Mesodermal cell (in vitro differentiated cells): ENCODE results near the gene HPDL.

ENCODE experiments used
- H3K27ac ChIP-seq: 2 replicates; pipeline ENCODE4 v1.7.0; 2013; ENCODE audit warnings: mild to moderate bottlenecking, low read depth, low read length, moderate library complexity; ENCODE audit not compliant: severe bottlenecking
- H3K36me3 ChIP-seq: 2 replicates; pipeline ENCODE4 v1.7.1; 2013; ENCODE audit warnings: mild to moderate bottlenecking, low read length, moderate library complexity; ENCODE audit not compliant: control insufficient read depth, insufficient read depth
- H3K4me1 ChIP-seq: one replicate; pipeline ENCODE4 v1.7.1; 2013; ENCODE audit warnings: mild to moderate bottlenecking, low read length; ENCODE audit not compliant: insufficient read depth, control insufficient read depth, poor library complexity, severe bottlenecking
- H3K4me3 ChIP-seq: 2 replicates; pipeline ENCODE4 v1.7.0; 2013; ENCODE audit warnings: low read length, control low read depth, mild to moderate bottlenecking; ENCODE audit not compliant: insufficient read depth, poor library complexity, severe bottlenecking; ENCODE audit errors: extremely low read depth
- H3K9me3 ChIP-seq: 2 replicates; pipeline ENCODE4 v1.7.1; 2013; ENCODE audit warnings: mild to moderate bottlenecking, low read length, moderate library complexity; ENCODE audit not compliant: control insufficient read depth
- WGBS, 2 experiments: methylation state at CpG; one replicate each; pipeline ENCODE4 v1.1.5; 2013; ENCODE audit warnings: missing lambda C conversion rate in 2 of 2; ENCODE audit not compliant: insufficient coverage in 2 of 2; 5-methylcytosine and 5-hydroxymethylcytosine counted together

HPDL gene

GRCh38 chr1:45337630-45338325, 11.1 kb downstream of the HPDL start:
- Histone ChIP-seq H3K9me3 (peaks cover 5% of the 10 kb centered on the region), H3K36me3 (peaks cover 45% of the 10 kb centered on the region), H3K4me3 (no peak overlapping the region), H3K27ac (no peak overlapping the region), H3K4me1 (peaks cover 8% of the 10 kb centered on the region)
- 100% methylated on average over 2 of the region's 3 CpGs for WGBS, 2 experiments

GRCh38 chr1:45339789-45340558, 13.3 kb downstream of the HPDL start, which contains the start of the genes MUTYH and TOE1:
Gene MUTYH, minus strand, starts transcription at chr1:45340440. Its CDS starts 5,935 bp downstream, at chr1:45334505.
Gene TOE1, plus strand, starts transcription at chr1:45340170. Its CDS starts 83 bp downstream, at chr1:45340253.
- Histone ChIP-seq H3K9me3 (peaks cover 5% of the 10 kb centered on the region), H3K36me3 (peaks cover 49% of the 10 kb centered on the region), H3K4me1 (peaks cover 8% of the 10 kb centered on the region), H3K27ac (peak within 1 kb of the TSS; percentile 97), H3K4me3 (peak within 1 kb of the TSS; percentile 77)
- WGBS, 2 experiments = 0% methylated on average over 64 to 66 of the region's 70 CpGs

- H3K4me3 ChIP-seq = peak overlapping the region; percentile 77
- WGBS, 2 experiments = 17 to 69% methylated on average over 2 to 3 of the region's 6 CpGs
Measured at GRCh38 chr1:45340816-45341466, 14.2 kb downstream of the HPDL start.

GRCh38 chr1:45344499-45344898, 17.8 kb downstream of the HPDL start:
- Histone ChIP-seq H3K36me3 (peaks cover 50% of the 10 kb centered on the region), H3K4me3 (no peak overlapping the region), H3K9me3 (no peaks in the 10 kb centered on the region), H3K27ac (no peak overlapping the region), H3K4me1 (peaks cover 27% of the 10 kb centered on the region)
- WGBS, 2 experiments = 92 to 100% methylated on average over 1 to 2 of the region's 2 CpGs

More at GRCh38 chr1:45340816-45341466, 14.2 kb downstream of the HPDL start:
- Histone ChIP-seq H3K4me1 (peaks cover 8% of the 10 kb centered on the region), H3K36me3 (peaks cover 57% of the 10 kb centered on the region), H3K27ac (peak overlapping the region; percentile 97), H3K9me3 (peaks cover 5% of the 10 kb centered on the region)

- H3K4me1 ChIP-seq = peaks cover 27% of the 10 kb centered on the region
- H3K36me3 ChIP-seq = peaks cover 50% of the 10 kb centered on the region
- H3K4me3 ChIP-seq = no peak overlapping the region
- H3K9me3 ChIP-seq = no peaks in the 10 kb centered on the region
- 95 to 97% methylated on average over 13 of the region's 13 CpGs for WGBS, 2 experiments
- no peak overlapping the region for H3K27ac ChIP-seq
Measured at GRCh38 chr1:45345014-45345413, 18.3 kb downstream of the HPDL start.

- Histone ChIP-seq H3K27ac (no peak overlapping the region), H3K36me3 (peaks cover 49% of the 10 kb centered on the region), H3K9me3 (no peaks in the 10 kb centered on the region), H3K4me1 (peaks cover 19% of the 10 kb centered on the region), H3K4me3 (no peak overlapping the region)
- WGBS, 2 experiments = 67 to 86% methylated on average over 1 of the region's 2 CpGs
Measured at GRCh38 chr1:45346473-45346872, 19.8 kb downstream of the HPDL start.

- no CpG with 5 or more reads among the region's 2 CpGs for WGBS, 2 experiments
- H3K4me1 ChIP-seq = peaks cover 19% of the 10 kb centered on the region
- no peaks in the 10 kb centered on the region for H3K9me3 ChIP-seq
- peaks cover 34% of the 10 kb centered on the region for H3K36me3 ChIP-seq
- no peak overlapping the region for H3K4me3 ChIP-seq
- no peak overlapping the region for H3K27ac ChIP-seq
Measured at GRCh38 chr1:45348020-45348419, 21.3 kb downstream of the HPDL start.

GRCh38 chr1:45348609-45348965, 21.9 kb downstream of the HPDL start:
- H3K27ac ChIP-seq = no peak overlapping the region
- WGBS, 2 experiments = 83% methylated on average over 1 of the region's 1 CpG; no CpG with 5 or more reads in 1 of the 2 experiments

GRCh38 chr1:45348966-45349677, 22.4 kb downstream of the HPDL start:
- Histone ChIP-seq H3K27ac (no peak overlapping the region), H3K4me3 (no peak overlapping the region), H3K36me3 (peaks cover 24% of the 10 kb centered on the region), H3K9me3 (no peaks in the 10 kb centered on the region), H3K4me1 (peaks cover 19% of the 10 kb centered on the region)
- 91 to 96% methylated on average over 3 of the region's 3 CpGs for WGBS, 2 experiments

More at GRCh38 chr1:45348609-45348965, 21.9 kb downstream of the HPDL start:
- Histone ChIP-seq H3K4me1 (peaks cover 19% of the 10 kb centered on the region), H3K36me3 (peaks cover 28% of the 10 kb centered on the region), H3K4me3 (no peak overlapping the region), H3K9me3 (no peaks in the 10 kb centered on the region)

GRCh38 chr1:45351508-45351907, 24.8 kb downstream of the HPDL start:
- H3K4me1 ChIP-seq = peaks cover 19% of the 10 kb centered on the region
- H3K9me3 ChIP-seq = no peaks in the 10 kb centered on the region
- H3K36me3 ChIP-seq = peaks cover 3% of the 10 kb centered on the region
- H3K4me3 ChIP-seq = no peak overlapping the region
- WGBS, 2 experiments = 84 to 87% methylated on average over 4 to 5 of the region's 5 CpGs
- H3K27ac ChIP-seq = no peak overlapping the region
